IPS-11a (cell line): ENCODE results near the gene PTMS.

Source experiments
- H3K4me3 ChIP-seq: one replicate; pipeline ENCODE4 v1.5.1; 2013; ENCODE audit warnings: low read depth, low read length, control low read depth

Gene PTMS

GRCh38 chr12:6771509-6772330 is 5.6 kb downstream of the PTMS start:
- H3K4me3 ChIP-seq, result no peak overlapping the region

GRCh38 chr12:6772331-6772695 is 6.2 kb downstream of the PTMS start, which contains the start of gene LAG3:
Gene LAG3, plus strand, starts transcription at chr12:6772520. Its CDS starts 333 bp downstream, at chr12:6772853.
- H3K4me3 ChIP-seq, result no peak within 1 kb of the TSS

- H3K4me3 ChIP-seq, result no peak overlapping the region
Measured at GRCh38 chr12:6772726-6773589, 6.8 kb downstream of the PTMS start.

GRCh38 chr12:6773590-6774351 is 7.6 kb downstream of the PTMS start:
- peak overlapping the region; percentile 40 for H3K4me3 ChIP-seq

GRCh38 chr12:6774499-6775062 is 8.4 kb downstream of the PTMS start:
- H3K4me3 ChIP-seq, result no peak overlapping the region

- no peak overlapping the region for H3K4me3 ChIP-seq
Measured at GRCh38 chr12:6775185-6776174, 9.3 kb downstream of the PTMS start.

- no peak overlapping the region for H3K4me3 ChIP-seq
Measured at GRCh38 chr12:6777386-6777785, 11.2 kb downstream of the PTMS start.

- H3K4me3 ChIP-seq, result peak overlapping the region; percentile 50
Measured at GRCh38 chr12:6778217-6778573, 12.0 kb downstream of the PTMS start.

- peak overlapping the region; percentile 50 for H3K4me3 ChIP-seq
Measured at GRCh38 chr12:6778574-6779550, 12.7 kb downstream of the PTMS start.

- H3K4me3 ChIP-seq, result no peak overlapping the region
Measured at GRCh38 chr12:6779708-6780432, 13.7 kb downstream of the PTMS start.

- no peak overlapping the region for H3K4me3 ChIP-seq
Measured at GRCh38 chr12:6780573-6780972, 14.4 kb downstream of the PTMS start.

GRCh38 chr12:6782119-6782518 is 16.0 kb downstream of the PTMS start:
- H3K4me3 ChIP-seq, result no peak overlapping the region

GRCh38 chr12:6782850-6783566 is 16.8 kb downstream of the PTMS start:
- H3K4me3 ChIP-seq, result no peak overlapping the region

GRCh38 chr12:6783828-6784227 is 17.7 kb downstream of the PTMS start:
- H3K4me3 ChIP-seq, result no peak overlapping the region

GRCh38 chr12:6784296-6784695 is 18.1 kb downstream of the PTMS start:
- no peak overlapping the region for H3K4me3 ChIP-seq

GRCh38 chr12:6784761-6785160 is 18.6 kb downstream of the PTMS start:
- no peak overlapping the region for H3K4me3 ChIP-seq

- no peak overlapping the region for H3K4me3 ChIP-seq
Measured at GRCh38 chr12:6786416-6787094, 20.4 kb downstream of the PTMS start.
